Testis (tissue), 3 donors: ENCODE data around the gene KANK3. TPM values are rescaled to one million over a fixed set of nuclear protein-coding genes. Genes with fewer than 3 reads are reported as not detected.
"Not testable (repeated sequence)": the region's sequence is repeated elsewhere in the genome, so short reads cannot be mapped to it uniquely, and the experiment has no call there.

ENCODE experiments used
- DNase-seq: peaks from one replicate; pipeline ENCODE4 v3.0.0-alpha.2; 2019
- H3K27ac ChIP-seq, 2 donors: fragments of 200-600 bp; sonication (generic); one replicate each; pipeline ENCODE4 v1.5.1; 2019
- H3K27me3 ChIP-seq: fragments of 200-600 bp; sonication (generic); one replicate; pipeline ENCODE4 v1.5.1; 2019
- H3K36me3 ChIP-seq: fragments of 200-600 bp; sonication (generic); one replicate; pipeline ENCODE4 v1.5.1; 2017; ENCODE audit warnings: low read depth; ENCODE audit errors: missing control alignments
- H3K4me1 ChIP-seq: fragments of 200-600 bp; sonication (generic); one replicate; pipeline ENCODE4 v1.5.1; 2019
- H3K4me3 ChIP-seq, 2 donors: fragments of 200-600 bp; sonication (generic); one replicate each; pipeline ENCODE4 v1.5.1; 2017 to 2019
- H3K9me3 ChIP-seq: fragments of 200-600 bp; sonication (generic); one replicate; pipeline ENCODE4 v1.5.1; 2017
- CTCF ChIP-seq, 3 experiments: fragments of 450-650 bp in 2 of 3; fragments of 200-600 bp in 1 of 3; sonication (generic) in 1 of 3; IDR thresholded peaks; one replicate each; pipeline ENCODE4 v1.5.1; 2016 to 2019; ENCODE audit warnings: antibody characterized with exemption in 3 of 3, mild to moderate bottlenecking in 2 of 3, moderate library complexity in 1 of 3
- POLR2A ChIP-seq: fragments of 450-650 bp; IDR thresholded peaks from one replicate; pipeline ENCODE4 v1.6.1; 2017; ENCODE audit warnings: antibody characterized with exemption, mild to moderate bottlenecking, moderate library complexity
- WGBS, 2 donors: methylation state at CpG; one replicate each; pipeline ENCODE4 v1.1.5; 2018; 5-methylcytosine and 5-hydroxymethylcytosine counted together
- intact Hi-C: fragments of 100-400 bp; cut with DNase I; formaldehyde crosslinking; loops from one replicate; pipeline ENCODE4 v1.15.1; 2023; ENCODE audit warnings: low total_unique reads
- polyA plus RNA-seq: library from polyadenylated mRNA; stranded (reverse); fragments of 350-450 nt; fragmentation: Illumina TruSeq; extraction: RNeasy Lipid Tissue Mini Kit (QIAGEN cat#74804); gene quantifications from one replicate; pipeline ENCODE4 v1.2.3, GENCODE V29; 2014; ENCODE audit warnings: low read depth, low replicate concordance; ENCODE audit not compliant: insufficient read depth
- total RNA-seq, 2 donors: library from RNA; depleted of rRNA; stranded (reverse); fragments of >200 nt; gene quantifications; one replicate each; pipeline ENCODE4 v1.2.3, GENCODE V29; 2016

The KANK3 gene
- total and polyA plus RNA-seq, 3 donors from 2014 or later = 4.1 to 13.2 (median 7.1) TPM

DNA sequence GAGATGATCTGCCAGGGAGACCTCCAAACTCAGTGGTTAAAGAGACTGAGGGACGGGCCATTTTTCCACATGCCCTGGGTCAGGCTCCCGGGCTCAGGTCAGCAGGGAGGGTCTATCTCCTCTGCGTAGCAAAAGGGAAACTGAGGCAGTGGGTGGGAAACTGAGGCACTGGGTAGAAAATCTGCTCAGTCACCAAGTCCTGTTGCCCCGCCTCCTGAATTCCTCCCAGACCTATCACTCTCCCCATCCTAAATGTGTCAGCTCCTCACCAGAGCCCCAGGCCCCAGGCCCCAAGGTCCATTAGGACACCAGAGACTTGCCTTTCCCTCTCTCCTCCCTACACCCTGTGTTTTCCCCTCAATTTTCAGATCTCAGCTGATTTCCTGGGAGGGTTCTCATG, 37.3 kb downstream of the KANK3 start:
- H3K27ac ChIP-seq = no peak overlapping the region
- H3K36me3 ChIP-seq = no peaks in the 10 kb centered on the region
- H3K4me3 ChIP-seq = no peak overlapping the region
- H3K4me1 ChIP-seq = peaks cover 12% of the 10 kb centered on the region
- TF ChIP-seq CTCF (IDR thresholded peaks at IDR 0.05) (no peak), POLR2A (no peak)
- no peaks in the 10 kb centered on the region for H3K27me3 ChIP-seq
- DNase-seq = no peak
- H3K9me3 ChIP-seq = no peaks in the 10 kb centered on the region
- intact Hi-C loops = no loop called here
- 68 to 82% methylated on average over 4 of the region's 4 CpGs for WGBS, 2 donors

DNA sequence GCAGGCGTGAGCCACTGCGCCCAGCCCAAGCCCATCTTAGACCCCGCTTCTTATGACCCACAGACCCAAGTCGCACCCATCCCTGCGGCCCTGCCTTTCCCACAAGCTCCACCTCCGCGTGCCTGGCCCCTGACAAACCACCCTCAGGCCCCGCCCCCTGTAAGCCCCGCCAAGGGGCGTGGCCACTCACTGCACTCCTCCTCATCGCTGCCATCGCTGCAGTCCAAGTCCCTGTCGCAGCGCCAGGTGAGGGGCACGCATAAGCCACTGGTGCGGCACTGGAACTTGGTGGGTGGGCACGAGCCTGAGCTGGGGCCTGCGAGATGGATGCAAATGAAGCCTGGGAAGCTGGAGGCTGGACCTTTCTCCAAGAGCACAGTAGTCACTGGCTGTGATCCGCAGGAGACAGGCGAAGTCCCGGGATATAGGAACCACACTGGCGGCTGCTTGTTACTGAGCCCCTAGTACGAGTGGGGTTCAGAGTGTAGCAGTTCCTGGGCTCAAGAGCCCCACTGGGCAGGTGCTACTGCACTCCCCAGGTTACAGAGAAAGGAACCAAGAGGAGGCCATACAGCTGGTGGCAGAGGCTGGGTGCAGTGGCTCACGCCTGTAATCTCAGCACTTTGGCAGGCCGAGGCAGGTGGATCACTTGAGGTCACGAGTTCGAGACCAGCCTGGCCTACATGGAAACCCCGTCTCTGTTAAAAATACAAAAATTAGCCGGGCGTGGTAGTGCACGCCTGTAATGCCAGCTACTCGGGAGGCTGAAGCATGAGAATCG, 38.0 kb downstream of the KANK3 start:
- DNase-seq = peak; percentile 49
- H3K27me3 ChIP-seq = no peaks in the 10 kb centered on the region
- no peaks in the 10 kb centered on the region for H3K9me3 ChIP-seq
- WGBS, 2 donors = 72 to 77% methylated on average over 22 to 33 of the region's 33 CpGs
- intact Hi-C loops = no loop called here
- no peak overlapping the region for H3K4me3 ChIP-seq
- peaks cover 12% of the 10 kb centered on the region for H3K4me1 ChIP-seq
- H3K27ac ChIP-seq = no peak overlapping the region
- TF ChIP-seq POLR2A (no peak), CTCF (IDR thresholded peaks at IDR 0.05) (no peak)
- no peaks in the 10 kb centered on the region for H3K36me3 ChIP-seq

DNA sequence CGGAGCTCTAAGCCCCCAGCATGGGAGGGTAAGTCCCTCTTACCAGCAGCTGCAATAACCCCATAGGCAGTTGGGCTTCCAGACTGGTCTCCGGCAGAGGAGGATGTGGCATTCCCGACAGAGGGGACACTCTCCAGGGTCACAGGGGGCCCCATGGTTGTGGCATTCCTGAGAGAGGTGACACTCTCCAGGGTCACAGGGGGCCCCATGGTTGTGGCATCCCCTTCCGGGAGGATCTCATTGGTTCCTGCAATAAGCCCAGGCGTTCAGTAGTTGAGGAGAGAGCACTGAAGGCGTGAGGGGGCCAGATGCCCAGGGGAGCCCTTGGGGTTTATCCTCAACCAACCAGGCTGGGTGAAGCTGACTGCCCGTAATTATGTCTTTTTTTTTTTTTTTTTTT, 40.3 kb downstream of the KANK3 start:
- WGBS, 2 donors = 72 to 84% methylated on average over 5 to 7 of the region's 7 CpGs
- intact Hi-C loops = no loop called here
- Histone ChIP-seq H3K4me1 (peaks cover 5% of the 10 kb centered on the region), H3K27me3 (no peaks in the 10 kb centered on the region), H3K27ac (no peak overlapping the region), H3K36me3 (no peaks in the 10 kb centered on the region), H3K9me3 (no peaks in the 10 kb centered on the region), H3K4me3 (no peak overlapping the region)
- no peak for DNase-seq
- TF ChIP-seq CTCF (IDR thresholded peaks at IDR 0.05) = no peak
- TF ChIP-seq POLR2A = no peak

- Histone ChIP-seq H3K27ac (no peak overlapping the region), H3K4me1 (peaks cover 1% of the 10 kb centered on the region), H3K27me3 (no peaks in the 10 kb centered on the region), H3K9me3 (no peaks in the 10 kb centered on the region), H3K4me3 (no peak overlapping the region), H3K36me3 (no peaks in the 10 kb centered on the region)
- TF ChIP-seq CTCF (IDR thresholded peaks at IDR 0.05) = no peak
- TF ChIP-seq POLR2A = no peak
- intact Hi-C loops = no loop called here
- DNase-seq = peak; percentile 63
- WGBS, 2 donors = 56% methylated on average over 11 of the region's 11 CpGs; no CpG with 5 or more reads in 1 of the 2 donors
These were observed 40.7 kb downstream of the KANK3 start for GRCh38 chr19:8302357-8302691.

- intact Hi-C loops, H3K4me1 ChIP-seq, H3K4me3 ChIP-seq, H3K27ac ChIP-seq, DNase-seq, H3K27me3 ChIP-seq, H3K36me3 ChIP-seq, H3K9me3 ChIP-seq: not testable (repeated sequence)
- WGBS, 2 donors = no CpG with 5 or more reads among the region's 9 CpGs
These were observed 51.7 kb downstream of the KANK3 start for GRCh38 chr19:8291337-8291736.

GRCh38 chr19:8276508-8276907, 66.6 kb downstream of the KANK3 start:
- H3K27me3 ChIP-seq, H3K4me1 ChIP-seq, DNase-seq, H3K9me3 ChIP-seq, H3K4me3 ChIP-seq, H3K36me3 ChIP-seq, H3K27ac ChIP-seq, intact Hi-C loops: not testable (repeated sequence)
- WGBS, 2 donors = no CpG with 5 or more reads among the region's 9 CpGs
